ENCODE data around the gene LIN7A. TPM values are rescaled to one million over a fixed set of nuclear protein-coding genes. Genes with fewer than 3 reads are reported as not detected.

LIN7A gene
- total and polyA plus RNA-seq, 2 experiments from 2014 or later, result 5.2 to 9.9 TPM

DNA sequence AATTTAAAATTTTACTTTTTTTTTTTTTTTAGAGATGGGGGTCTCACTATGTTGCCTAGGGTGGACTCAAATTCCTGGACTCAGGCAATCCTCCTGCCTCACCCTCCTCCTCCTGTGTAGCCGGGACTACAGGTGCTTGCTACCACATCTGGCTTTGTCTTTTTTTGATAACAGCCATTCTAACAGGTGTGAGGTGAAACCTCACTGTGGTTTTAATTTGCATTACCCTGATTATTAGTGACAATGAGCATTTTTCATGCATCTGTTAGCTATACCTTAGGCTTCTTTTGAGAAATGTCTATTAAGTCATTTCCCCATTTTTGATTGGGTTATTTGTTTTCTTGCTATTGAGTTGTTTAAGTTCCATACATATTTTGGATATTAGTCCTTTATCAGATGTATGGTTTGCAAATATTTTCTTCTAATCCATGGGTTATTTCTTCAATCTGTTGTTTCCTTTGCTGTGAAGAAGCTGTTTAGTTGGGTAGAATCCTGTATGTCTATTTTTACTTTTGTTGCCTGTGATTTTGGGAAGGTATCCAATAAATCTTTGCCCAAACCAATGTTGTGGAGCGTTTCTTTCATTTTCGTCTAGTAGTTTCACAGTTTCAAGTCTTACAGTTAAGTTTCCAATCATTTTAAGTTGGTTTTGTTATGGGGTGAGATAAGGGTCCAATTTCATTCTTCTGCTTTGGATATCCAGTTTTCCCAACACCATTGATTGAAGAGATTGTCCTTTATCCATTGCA is 134.9 kb downstream of the LIN7A start:
- Histone ChIP-seq H3K27ac (no peak overlapping the region), H3K4me2 (no peak overlapping the region), H3K9me2 (replicated peaks; ENCODE audit: insufficient read depth) (no peaks in the 10 kb centered on the region), H3K79me2 (no peaks in the 10 kb centered on the region), H3K9me3 (ENCODE audit: low read depth) (no peaks in the 10 kb centered on the region), H3K4me3 (no peak overlapping the region), H4K20me1 (ENCODE audit: insufficient read depth, poor library complexity, severe bottlenecking) (no peaks in the 10 kb centered on the region), H3K36me3 (replicated peaks; ENCODE audit: insufficient read depth, low read depth) (no peaks in the 10 kb centered on the region), H3K4me1 (ENCODE audit: insufficient read depth) (no peaks in the 10 kb centered on the region), H3K27me3 (no peaks in the 10 kb centered on the region), H2AFZ (no peak overlapping the region)
- DNase-seq (ENCODE audit: low spot score), result no peak
- 93% methylated on average over 3 of the region's 3 CpGs for WGBS (ENCODE audit: low lambda C conversion rate, missing lambda C conversion rate)
- no peak for TF ChIP-seq EZH2 (IDR thresholded peaks at IDR 0.05; ENCODE audit: borderline replicate concordance)
- TF ChIP-seq, protein P1, sequence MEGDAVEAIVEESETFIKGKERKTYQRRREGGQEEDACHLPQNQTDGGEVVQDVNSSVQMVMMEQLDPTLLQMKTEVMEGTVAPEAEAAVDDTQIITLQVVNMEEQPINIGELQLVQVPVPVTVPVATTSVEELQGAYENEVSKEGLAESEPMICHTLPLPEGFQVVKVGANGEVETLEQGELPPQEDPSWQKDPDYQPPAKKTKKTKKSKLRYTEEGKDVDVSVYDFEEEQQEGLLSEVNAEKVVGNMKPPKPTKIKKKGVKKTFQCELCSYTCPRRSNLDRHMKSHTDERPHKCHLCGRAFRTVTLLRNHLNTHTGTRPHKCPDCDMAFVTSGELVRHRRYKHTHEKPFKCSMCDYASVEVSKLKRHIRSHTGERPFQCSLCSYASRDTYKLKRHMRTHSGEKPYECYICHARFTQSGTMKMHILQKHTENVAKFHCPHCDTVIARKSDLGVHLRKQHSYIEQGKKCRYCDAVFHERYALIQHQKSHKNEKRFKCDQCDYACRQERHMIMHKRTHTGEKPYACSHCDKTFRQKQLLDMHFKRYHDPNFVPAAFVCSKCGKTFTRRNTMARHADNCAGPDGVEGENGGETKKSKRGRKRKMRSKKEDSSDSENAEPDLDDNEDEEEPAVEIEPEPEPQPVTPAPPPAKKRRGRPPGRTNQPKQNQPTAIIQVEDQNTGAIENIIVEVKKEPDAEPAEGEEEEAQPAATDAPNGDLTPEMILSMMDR (IDR thresholded peaks at IDR 0.05; ENCODE audit: poor library complexity), result no peak
- no peak for TF ChIP-seq EZH2phosphoT487 (IDR thresholded peaks at IDR 0.05; ENCODE audit: low read depth, severe bottlenecking, unreplicated experiment)

DNA sequence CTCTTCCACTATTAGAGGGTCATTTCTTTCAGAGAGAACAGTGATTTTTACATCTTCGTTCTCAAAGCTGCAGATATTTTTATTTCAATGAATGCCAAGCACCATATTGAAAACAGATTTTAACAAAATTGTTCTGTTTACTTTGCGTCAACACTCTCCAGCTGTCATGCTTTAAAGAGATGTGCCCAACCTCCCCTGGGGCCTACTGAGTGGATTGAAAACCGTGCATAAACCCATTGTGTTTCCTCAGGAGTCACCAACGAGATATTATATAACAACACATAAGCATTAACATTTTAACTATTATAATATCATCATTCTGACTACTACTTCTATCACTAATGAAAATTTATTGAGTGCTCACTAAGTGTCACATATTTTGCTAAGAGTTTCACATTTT is 139.5 kb downstream of the LIN7A start:
- Histone ChIP-seq H3K9me3 (ENCODE audit: low read depth) (no peaks in the 10 kb centered on the region), H3K9me2 (replicated peaks; ENCODE audit: insufficient read depth) (no peaks in the 10 kb centered on the region), H3K4me2 (no peak overlapping the region), H4K20me1 (ENCODE audit: insufficient read depth, poor library complexity, severe bottlenecking) (no peaks in the 10 kb centered on the region), H3K27ac (no peak overlapping the region), H3K27me3 (no peaks in the 10 kb centered on the region), H3K79me2 (no peaks in the 10 kb centered on the region), H2AFZ (no peak overlapping the region), H3K4me3 (no peak overlapping the region), H3K36me3 (replicated peaks; ENCODE audit: insufficient read depth, low read depth) (no peaks in the 10 kb centered on the region), H3K4me1 (ENCODE audit: insufficient read depth) (no peaks in the 10 kb centered on the region)
- TF ChIP-seq EZH2phosphoT487 (IDR thresholded peaks at IDR 0.05; ENCODE audit: low read depth, severe bottlenecking, unreplicated experiment) (no peak), EZH2 (IDR thresholded peaks at IDR 0.05; ENCODE audit: borderline replicate concordance) (no peak)
- TF ChIP-seq, protein P1 (IDR thresholded peaks at IDR 0.05; ENCODE audit: poor library complexity), result no peak
- no peak for DNase-seq (ENCODE audit: low spot score)
- WGBS (ENCODE audit: low lambda C conversion rate, missing lambda C conversion rate), result 77% methylated on average over 4 of the region's 4 CpGs

DNA sequence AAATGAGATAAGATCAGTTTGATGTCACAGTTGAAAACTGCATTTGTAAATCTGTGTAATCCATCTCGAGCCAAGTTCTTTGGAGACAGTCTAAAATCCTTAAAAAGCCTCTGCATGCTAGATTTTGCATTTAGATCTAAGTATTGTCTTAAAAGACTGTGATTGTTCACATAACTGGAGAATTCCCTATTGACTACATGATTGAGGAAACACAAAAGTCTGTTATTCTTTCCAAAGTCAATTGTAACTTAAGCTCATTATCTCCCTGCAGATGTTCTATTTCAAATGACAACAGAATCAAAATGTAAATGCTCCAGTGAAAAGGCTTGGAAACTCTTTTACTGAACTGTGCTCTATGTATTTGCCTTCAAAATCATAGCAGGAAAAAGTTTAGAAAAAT is 143.2 kb downstream of the LIN7A start:
- H3K9me2 ChIP-seq (replicated peaks; ENCODE audit: insufficient read depth), result no peaks in the 10 kb centered on the region
- no peaks in the 10 kb centered on the region for H4K20me1 ChIP-seq (ENCODE audit: insufficient read depth, poor library complexity, severe bottlenecking)
- no peak overlapping the region for H3K4me2 ChIP-seq
- TF ChIP-seq, protein P1 (IDR thresholded peaks at IDR 0.05; ENCODE audit: poor library complexity), result no peak
- H3K27me3 ChIP-seq, result no peaks in the 10 kb centered on the region
- H3K4me1 ChIP-seq (ENCODE audit: insufficient read depth), result no peaks in the 10 kb centered on the region
- H3K79me2 ChIP-seq, result no peaks in the 10 kb centered on the region
- no peak overlapping the region for H3K4me3 ChIP-seq
- 39% methylated on average over 1 of the region's 1 CpG for WGBS (ENCODE audit: low lambda C conversion rate, missing lambda C conversion rate)
- no peak for DNase-seq (ENCODE audit: low spot score)
- H3K27ac ChIP-seq, result no peak overlapping the region
- H2AFZ ChIP-seq, result no peak overlapping the region
- H3K9me3 ChIP-seq (ENCODE audit: low read depth), result no peaks in the 10 kb centered on the region
- H3K36me3 ChIP-seq (replicated peaks; ENCODE audit: insufficient read depth, low read depth), result no peaks in the 10 kb centered on the region
